MM.1S (cell line): Measurements from ENCODE around the gene LCE7A.

Source experiments
- EZH2 ChIP-seq: fragments of 300-600 bp; sonication (generic); optimal IDR thresholded peaks from 2 replicates; pipeline ENCODE3; 2017; ENCODE audit warnings: low read depth, mild to moderate bottlenecking, antibody characterized with exemption, low read length, mixed read lengths
- TF ChIP-seq, protein P1 (sequence below): fragments of 300-600 bp; sonication (generic); IDR thresholded peaks from 2 replicates; pipeline ENCODE4 v1.5.1; 2016; ENCODE audit warnings: antibody characterized with exemption, low read length, mixed read lengths

DNA sequence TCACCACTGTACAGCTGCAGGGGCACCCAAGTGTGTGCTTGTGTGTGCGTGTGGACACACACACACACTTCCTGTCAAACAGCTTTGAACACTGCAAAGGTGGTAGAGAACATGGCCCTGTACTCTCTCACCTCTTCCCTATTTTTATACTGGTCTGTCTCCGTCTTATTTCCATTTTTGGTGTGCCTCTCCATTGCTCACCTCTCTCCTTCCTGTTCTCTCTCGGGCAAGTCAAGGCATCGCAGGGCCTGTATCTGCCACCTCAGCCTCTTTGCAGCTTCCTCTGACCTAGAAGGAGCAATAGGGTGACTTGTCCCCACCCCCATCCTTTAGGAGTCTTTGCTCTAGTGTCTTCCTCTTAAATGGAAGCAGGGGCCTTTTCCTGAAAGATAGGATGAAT is 20.5 kb downstream of the LCE7A start:
- TF ChIP-seq, protein P1, sequence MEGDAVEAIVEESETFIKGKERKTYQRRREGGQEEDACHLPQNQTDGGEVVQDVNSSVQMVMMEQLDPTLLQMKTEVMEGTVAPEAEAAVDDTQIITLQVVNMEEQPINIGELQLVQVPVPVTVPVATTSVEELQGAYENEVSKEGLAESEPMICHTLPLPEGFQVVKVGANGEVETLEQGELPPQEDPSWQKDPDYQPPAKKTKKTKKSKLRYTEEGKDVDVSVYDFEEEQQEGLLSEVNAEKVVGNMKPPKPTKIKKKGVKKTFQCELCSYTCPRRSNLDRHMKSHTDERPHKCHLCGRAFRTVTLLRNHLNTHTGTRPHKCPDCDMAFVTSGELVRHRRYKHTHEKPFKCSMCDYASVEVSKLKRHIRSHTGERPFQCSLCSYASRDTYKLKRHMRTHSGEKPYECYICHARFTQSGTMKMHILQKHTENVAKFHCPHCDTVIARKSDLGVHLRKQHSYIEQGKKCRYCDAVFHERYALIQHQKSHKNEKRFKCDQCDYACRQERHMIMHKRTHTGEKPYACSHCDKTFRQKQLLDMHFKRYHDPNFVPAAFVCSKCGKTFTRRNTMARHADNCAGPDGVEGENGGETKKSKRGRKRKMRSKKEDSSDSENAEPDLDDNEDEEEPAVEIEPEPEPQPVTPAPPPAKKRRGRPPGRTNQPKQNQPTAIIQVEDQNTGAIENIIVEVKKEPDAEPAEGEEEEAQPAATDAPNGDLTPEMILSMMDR: no peak
- TF ChIP-seq EZH2: no peak
